ENCODE results near the gene GBX2.
A peak's percentile ranks its signal among the peaks of the same experiment; 100 is the strongest.
"Not testable (repeated sequence)": the region's sequence is repeated elsewhere in the genome, so short reads cannot be mapped to it uniquely, and the experiment has no call there.

The GBX2 gene

GRCh38 chr2:236156095-236156859 is 11.9 kb downstream of the GBX2 start:
- DNase-seq (ENCODE audit: low read depth): no peak

- no peak for DNase-seq (ENCODE audit: low read depth)
These were observed 12.8 kb downstream of the GBX2 start for GRCh38 chr2:236155406-236155805.

DNA sequence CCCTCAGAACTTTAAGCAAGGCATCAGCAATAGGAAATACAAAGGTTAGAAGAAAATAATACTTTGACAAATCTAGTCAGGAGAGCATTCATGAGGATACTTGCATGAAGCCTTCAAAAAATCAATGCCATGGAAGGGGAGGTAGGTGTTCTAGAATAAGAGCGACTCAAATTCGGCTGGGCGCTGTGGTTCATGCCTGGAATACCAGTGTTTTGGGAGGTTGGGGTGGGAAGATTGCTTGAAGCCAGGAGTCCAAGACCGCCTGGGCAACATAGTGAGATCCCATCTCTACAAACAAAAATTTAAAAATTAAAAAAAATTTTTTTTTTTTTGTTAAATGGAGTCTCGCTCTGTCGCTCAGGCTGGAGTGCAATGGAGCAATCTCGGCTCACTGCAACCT is 21.8 kb downstream of the GBX2 start:
- no peak for DNase-seq (ENCODE audit: low read depth)

DNA sequence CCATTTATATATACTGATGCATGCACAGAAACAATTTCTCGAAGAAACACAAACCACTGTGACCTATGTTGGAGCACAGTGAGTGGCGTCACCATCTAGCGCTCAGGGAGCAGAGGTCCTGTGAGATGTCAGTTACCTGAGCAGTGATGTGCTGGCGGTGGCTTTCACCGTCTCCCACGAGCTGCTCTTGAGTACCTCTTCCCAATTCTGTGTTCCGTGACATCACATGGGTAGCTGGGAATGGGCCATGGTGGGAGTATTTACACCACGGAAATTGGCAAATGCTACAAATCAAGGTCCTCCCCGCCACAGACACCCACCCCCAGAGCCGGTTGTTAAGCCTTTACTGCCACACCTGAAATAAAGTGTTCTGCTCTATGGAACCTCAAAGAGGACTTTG is 24.4 kb downstream of the GBX2 start:
- no peak for DNase-seq (ENCODE audit: low read depth)

- DNase-seq (ENCODE audit: low read depth): not testable (repeated sequence)
These were observed 26.6 kb downstream of the GBX2 start for GRCh38 chr2:236141616-236142015.

- DNase-seq (ENCODE audit: low read depth): no peak
These were observed 31.1 kb downstream of the GBX2 start for GRCh38 chr2:236137066-236137465.

DNA sequence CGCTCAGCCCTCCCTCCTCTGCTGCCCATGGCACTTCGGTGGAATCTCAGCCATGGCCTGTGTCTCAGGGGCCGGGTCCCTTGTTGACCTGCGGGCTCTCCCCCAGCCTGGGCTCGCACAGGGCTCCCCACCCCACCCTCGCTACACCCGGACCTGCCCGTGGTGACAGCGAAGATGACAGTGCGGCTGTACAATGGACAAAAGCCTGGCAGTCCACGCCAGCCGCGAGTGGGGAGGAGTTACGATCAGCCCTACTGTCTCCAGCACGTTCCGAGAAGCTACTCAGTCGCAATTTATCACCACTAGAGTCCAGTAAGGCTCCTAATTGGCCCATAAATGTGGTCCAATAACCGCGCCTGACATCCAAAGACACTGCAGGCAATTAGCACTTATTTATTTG is 31.6 kb downstream of the GBX2 start:
- no peak for DNase-seq (ENCODE audit: low read depth)

DNA sequence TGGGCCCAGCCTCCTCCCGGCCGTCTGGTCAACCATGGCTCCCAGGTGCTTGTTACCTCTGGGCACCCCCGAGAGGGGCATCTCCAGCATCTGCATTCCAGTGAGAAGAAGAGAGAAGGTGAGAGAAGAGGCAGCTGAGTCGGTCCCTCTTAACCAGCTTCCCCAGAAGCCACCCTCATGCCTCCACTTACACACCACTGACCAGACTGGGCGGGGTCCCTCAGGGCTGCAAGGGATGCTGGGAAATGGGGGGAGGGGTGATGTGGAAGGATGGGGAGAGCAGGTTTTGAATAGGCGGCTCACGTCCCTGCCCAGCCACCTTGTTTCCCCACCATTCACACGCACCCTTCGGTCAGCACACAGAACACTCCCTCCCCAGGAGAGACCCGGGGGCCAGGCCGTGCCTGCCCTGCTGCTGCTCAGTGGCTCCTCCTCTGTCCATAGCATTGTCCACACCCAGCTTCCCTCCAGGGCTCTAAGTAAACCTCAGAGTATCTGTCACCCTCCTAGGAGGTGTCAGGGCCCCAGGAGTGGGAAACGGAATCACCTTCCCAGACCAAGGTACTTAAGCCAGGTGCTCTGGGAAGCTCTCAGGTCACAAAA is 34.7 kb downstream of the GBX2 start:
- no peak for DNase-seq (ENCODE audit: low read depth)

- DNase-seq (ENCODE audit: low read depth): no peak
These were observed 37.0 kb downstream of the GBX2 start for GRCh38 chr2:236131073-236131692.

DNA sequence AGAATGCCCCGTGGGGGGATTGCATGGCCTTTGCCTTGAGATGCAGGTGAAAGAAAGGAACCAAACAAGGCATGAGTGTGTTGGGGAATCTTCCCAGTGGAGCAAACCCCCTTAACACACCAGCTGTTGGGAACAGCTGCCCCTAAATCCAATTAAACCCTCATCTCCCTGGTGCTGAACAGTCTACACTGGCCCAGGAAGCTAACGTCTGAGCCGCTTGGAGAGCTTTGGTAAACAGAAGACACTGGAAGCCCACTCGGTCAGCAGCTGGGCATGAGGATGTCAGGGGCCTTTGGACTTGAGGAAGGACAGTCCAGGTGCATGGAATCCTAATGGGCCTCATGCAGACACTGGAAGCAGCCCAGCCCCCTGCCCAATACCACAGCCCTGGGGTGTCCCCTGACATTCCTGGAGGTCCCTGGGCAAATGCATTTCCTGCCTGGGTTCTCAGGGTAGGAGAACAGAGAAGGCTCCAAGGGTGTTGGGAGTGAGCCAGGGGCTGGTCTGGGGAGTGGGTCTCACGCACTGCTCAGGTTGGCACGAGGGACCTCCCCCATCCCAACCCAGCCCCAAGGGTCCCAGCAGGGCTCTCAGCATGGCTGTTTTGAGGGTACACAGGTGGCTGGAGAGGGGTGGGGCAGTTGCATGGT is 37.7 kb downstream of the GBX2 start:
- no peak for DNase-seq (ENCODE audit: low read depth)

GRCh38 chr2:236129935-236130334 is 38.3 kb downstream of the GBX2 start:
- DNase-seq (ENCODE audit: low read depth): no peak

GRCh38 chr2:236128321-236128720 is 39.9 kb downstream of the GBX2 start:
- DNase-seq (ENCODE audit: low read depth): no peak

DNA sequence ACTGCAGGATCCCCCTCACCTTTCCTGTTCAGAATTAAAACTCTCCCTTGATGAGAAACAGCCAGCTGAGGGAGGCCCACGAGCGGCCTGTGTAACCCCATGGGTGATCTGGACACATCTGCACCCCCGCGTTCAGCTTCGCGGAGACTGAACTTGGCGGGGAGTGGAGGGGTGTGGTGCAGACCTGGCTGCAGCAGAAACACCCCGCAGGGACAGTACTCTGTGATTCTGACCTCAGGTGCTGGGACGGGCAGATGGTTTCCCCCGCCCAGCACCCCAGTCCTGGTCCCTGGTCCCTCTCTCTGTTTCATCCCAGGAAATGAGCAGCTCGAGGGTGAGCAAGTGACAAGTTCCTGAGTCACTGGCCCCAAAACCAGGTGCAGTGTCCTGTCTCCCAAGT is 41.2 kb downstream of the GBX2 start:
- DNase-seq (ENCODE audit: low read depth): no peak

DNA sequence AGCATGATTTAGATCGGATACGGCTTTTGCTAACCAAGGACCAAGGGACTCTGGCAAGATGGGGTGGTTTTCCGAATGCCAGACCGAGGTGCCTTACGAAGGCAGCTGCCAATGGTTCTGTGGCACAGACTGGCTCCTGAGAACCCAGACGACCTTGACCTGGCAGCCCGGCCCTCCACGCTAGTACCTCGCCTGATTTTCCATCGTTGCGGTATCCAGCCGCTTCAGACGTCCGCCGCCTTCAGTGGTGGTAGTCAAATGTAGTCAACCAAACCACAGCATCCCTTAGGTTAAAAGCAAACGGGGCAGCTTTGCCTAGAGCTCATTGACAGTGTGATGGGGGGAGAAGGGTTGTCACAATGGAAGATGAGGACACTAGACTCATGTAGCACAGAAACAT is 42.6 kb downstream of the GBX2 start:
- DNase-seq (ENCODE audit: low read depth): no peak

DNA sequence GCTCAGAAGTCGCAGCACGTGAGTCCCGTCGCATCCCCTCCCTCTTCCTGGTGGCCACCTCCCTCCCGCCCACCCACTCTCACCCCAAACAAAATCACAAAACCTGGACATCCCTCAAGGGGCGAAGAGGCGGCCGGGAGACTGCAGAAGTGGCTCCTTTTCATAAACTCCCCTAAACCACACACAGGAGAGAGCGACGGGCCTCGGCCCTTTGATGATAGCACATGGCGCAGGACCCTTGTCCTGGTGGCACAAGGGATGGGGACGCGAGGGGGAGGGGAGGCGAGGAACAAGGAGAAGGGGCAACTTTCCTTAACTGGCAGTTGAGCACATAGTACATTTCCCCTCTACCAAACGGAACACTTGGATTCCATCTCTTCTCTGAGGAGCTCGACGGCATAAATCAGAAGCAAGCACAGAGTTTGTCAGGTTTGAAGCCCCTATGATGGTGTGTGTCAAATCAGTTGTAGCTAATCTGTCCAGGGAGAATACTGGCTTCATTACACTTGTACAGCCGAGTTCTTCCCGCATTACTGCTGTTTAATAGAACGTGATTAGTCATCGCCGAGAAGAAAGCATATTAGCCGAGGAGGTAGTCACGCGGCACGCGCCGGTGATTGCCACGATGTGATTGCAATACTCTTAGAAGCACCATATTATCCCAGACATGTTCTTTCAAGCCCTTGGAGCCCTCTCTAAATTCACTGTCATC is 43.8 kb downstream of the GBX2 start:
- DNase-seq (ENCODE audit: low read depth): no peak

- DNase-seq (ENCODE audit: low read depth): no peak
These were observed 44.5 kb downstream of the GBX2 start for GRCh38 chr2:236123716-236124115.

DNA sequence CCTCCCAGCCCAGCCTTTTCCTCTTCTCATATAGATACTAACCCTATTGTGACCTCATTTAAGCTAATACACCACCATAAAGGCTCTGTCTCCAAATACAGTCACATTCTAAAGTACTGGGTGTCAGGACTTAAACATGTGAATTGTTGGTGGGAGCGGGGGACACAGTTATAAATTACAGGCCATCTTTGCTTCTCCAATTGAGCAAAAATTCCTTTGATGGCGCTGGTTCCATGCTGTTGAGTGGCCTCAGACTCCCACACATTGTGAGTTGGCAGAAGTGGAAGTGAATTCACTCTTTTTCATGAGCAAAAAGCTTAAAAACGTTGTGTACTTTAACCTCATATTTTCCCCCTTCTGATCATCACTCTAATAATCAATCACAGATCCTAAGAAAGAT is 46.0 kb downstream of the GBX2 start:
- DNase-seq (ENCODE audit: low read depth): no peak

DNA sequence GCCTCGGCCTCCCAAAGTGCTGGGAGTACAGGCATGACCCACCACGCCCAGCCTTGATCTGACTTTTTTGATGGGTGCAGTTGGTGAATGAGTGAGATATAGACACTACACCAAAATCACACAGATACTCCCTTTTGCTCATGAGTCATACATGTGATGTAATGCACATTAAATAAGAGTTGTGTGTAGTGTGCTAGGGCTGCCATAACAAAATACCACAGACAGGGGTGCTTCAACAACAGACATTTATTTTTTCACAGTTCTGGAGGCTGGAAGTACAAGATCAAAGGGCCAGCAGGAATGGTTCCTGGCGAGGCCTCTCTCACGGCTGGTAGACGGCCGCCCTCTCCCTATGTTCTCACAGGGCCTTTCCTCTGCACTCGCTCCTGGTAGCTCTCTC is 46.6 kb downstream of the GBX2 start:
- peak; percentile 24 for DNase-seq (ENCODE audit: low read depth)

DNA sequence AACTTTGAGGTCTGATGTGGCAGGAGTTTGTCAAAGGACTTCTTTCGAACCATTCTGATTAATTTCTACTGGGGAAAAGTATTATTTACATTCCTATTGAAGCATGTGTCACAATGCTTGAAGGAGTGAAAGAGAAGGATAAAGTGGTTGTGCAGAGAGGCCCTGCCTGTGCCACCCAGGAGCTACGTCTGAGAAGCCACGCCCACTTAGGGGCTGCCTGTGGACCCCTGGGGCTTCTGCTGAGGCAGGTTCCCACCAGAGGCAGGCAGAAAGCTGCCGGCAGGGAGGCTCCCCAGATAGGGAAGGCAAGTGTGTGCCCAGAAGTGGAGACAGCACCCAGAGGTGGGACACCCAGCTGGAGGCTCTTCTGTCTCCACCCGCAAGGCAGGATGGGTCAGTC is 47.4 kb downstream of the GBX2 start:
- DNase-seq (ENCODE audit: low read depth): no peak

DNA sequence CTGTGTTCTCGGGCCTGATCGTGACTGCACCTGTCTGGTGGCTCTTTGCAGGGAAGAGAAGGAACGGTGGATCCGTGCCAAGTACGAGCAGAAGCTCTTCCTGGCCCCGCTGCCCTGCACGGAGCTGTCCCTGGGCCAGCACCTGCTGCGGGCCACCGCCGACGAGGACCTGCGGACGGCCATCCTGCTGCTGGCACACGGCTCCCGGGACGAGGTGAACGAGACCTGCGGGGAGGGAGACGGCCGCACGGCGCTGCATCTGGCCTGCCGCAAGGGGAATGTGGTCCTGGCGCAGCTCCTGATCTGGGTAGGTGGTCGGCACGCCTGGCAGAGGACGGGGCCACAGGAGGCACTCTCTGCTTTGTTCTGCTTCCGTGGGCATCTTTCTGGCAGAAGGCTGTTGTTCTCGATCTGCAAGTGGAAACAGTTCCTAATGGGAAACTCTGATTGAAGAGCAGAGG is 48.0 kb downstream of the GBX2 start:
- DNase-seq (ENCODE audit: low read depth): no peak

DNA sequence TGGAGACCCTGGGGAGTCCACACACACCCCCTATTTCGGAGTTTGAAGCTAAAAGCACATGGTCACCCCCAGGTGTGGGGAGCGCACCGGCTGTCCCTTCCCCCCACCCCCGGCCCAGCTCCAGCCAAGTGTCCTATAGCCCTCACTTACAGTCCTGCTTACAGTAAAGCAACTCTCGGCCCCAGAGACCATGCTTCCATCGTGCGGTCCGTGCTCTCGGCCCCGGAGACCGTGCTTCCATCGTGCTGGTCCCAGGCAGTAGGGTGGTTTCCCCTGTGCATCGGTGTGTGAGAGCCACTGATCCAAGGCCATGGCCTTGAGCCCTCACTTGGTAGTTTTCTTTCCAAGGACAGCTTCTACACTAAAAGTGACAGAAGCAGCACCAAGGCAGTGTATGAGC is 48.7 kb downstream of the GBX2 start:
- no peak for DNase-seq (ENCODE audit: low read depth)

DNA sequence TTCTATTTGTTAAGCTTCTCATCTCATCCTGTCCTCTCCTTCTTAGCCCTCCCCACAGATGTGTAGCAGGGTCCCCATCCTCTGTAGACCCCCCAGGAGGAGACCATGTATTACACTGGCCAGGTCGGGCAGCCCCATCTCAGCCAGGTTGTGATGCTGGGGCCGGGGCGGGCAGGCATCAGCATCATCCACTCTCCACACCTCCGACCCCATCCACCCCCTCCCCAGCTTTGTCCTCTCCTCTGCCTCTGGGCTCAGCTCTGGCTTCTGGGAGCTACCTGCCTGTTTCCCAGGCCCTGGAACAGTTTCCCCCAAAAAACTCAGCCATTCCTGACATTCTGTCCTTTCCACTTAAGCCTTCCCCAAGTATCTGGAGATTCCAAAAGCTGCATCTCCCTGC is 49.2 kb downstream of the GBX2 start:
- no peak for DNase-seq (ENCODE audit: low read depth)

Measured in iris pigment epithelial cell (primary cell).